ENCODE measurements around the gene THAP12. TPM values are rescaled to one million over a fixed set of nuclear protein-coding genes. Genes with fewer than 3 reads are reported as not detected.

Gene THAP12
- total RNA-seq, 5 donors from 2014 or later (not counting 1 experiment from before 2014, with no cell fraction given), result 41.0 to 51.3 (median 49.0) TPM

DNA sequence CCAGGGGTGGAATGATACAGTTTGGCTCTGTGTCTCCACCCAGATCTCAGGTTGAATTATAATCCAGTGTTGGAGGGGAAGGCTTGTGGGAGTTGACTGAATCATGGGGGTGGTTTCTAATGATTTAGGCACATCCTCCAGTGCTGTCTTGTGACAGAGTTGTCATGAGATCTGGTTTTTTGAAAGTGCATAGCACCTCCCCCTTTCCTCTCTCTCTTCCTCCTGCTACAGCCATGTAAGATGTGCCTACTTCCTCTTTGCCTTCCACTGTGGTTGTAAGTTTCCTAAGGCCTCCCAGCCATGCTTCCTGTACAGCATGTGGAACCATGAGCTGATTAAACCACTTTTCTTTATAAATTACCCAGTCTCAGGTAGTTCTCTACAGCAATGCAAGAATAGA lies 45.1 kb downstream of the THAP12 start:
- H3K9me3 ChIP-seq, result no peaks in the 10 kb centered on the region
- no peak overlapping the region for H3K4me3 ChIP-seq (ENCODE audit: control insufficient read depth in 1 of 2, extremely low read depth in 1 of 2, low read length in 1 of 2)
- no peak overlapping the region for H3K27ac Mint-ChIP-seq
- peaks cover 0 to 26% of the 10 kb centered on the region in 2 experiments for H3K4me1 ChIP-seq (ENCODE audit: control insufficient read depth in 1 of 2, extremely low read depth in 1 of 2, insufficient read depth in 2 of 2, low read length in 2 of 2)
- H3K36me3 Mint-ChIP-seq, result no peaks in the 10 kb centered on the region
- DNase-seq (no peak), ATAC-seq (replicated peaks in 1 of 4) (no peak)
- POLR2A ChIA-PET, result no interaction called here
- H3K36me3 ChIP-seq (ENCODE audit: control insufficient read depth in 2 of 2, extremely low read depth in 1 of 2, insufficient read depth in 1 of 2, low read length in 1 of 2), result no peaks in the 10 kb centered on the region
- peaks cover 11 to 24% (median 18%) of the 10 kb centered on the region in 3 donors for H3K4me1 Mint-ChIP-seq
- H3K4me3 Mint-ChIP-seq, result no peak overlapping the region
- H3K27me3 ChIP-seq (replicated peaks in 1 of 2; ENCODE audit: control insufficient read depth in 2 of 2, extremely low read depth in 1 of 2, insufficient read depth in 2 of 2, low read length in 1 of 2), result peaks cover 0 to 5% of the 10 kb centered on the region in 2 experiments
- CTCF ChIA-PET, result no interaction called here
- peaks cover 0 to 16% (median 5%) of the 10 kb centered on the region in 3 donors for H3K9me3 Mint-ChIP-seq
- no peak overlapping the region for H3K27ac ChIP-seq (ENCODE audit: low read length)
- no peaks in the 10 kb centered on the region for H3K27me3 Mint-ChIP-seq

GRCh38 chr11:76334826-76335389 lies 46.0 kb downstream of the THAP12 start:
- no peak overlapping the region for H3K27ac Mint-ChIP-seq
- Histone ChIP-seq H3K9me3 (no peaks in the 10 kb centered on the region), H3K4me1 (ENCODE audit: control insufficient read depth in 1 of 2, extremely low read depth in 1 of 2, insufficient read depth in 2 of 2, low read length in 2 of 2) (peaks cover 0 to 26% of the 10 kb centered on the region in 2 experiments), H3K4me3 (ENCODE audit: control insufficient read depth in 1 of 2, extremely low read depth in 1 of 2, low read length in 1 of 2) (no peak overlapping the region), H3K27me3 (replicated peaks in 1 of 2; ENCODE audit: control insufficient read depth in 2 of 2, extremely low read depth in 1 of 2, insufficient read depth in 2 of 2, low read length in 1 of 2) (peaks cover 0 to 11% of the 10 kb centered on the region in 2 experiments), H3K36me3 (ENCODE audit: control insufficient read depth in 2 of 2, extremely low read depth in 1 of 2, insufficient read depth in 1 of 2, low read length in 1 of 2) (no peaks in the 10 kb centered on the region), H3K27ac (ENCODE audit: low read length) (no peak overlapping the region)
- H3K36me3 Mint-ChIP-seq, result no peaks in the 10 kb centered on the region
- peaks cover 11 to 19% (median 18%) of the 10 kb centered on the region in 3 donors for H3K4me1 Mint-ChIP-seq
- WGBS (ENCODE audit: insufficient coverage), result 98% methylated on average over 4 of the region's 5 CpGs
- CTCF ChIA-PET, result interaction anchor here in 1 of 2 donors (0.6 kb wide), 1 partner anchor 487 kb away, joined by 6 read pairs; no protein-coding TSS in a partner anchor
- DNase-seq (no peak), ATAC-seq (replicated peaks in 1 of 4) (no peak)
- no peak overlapping the region for H3K4me3 Mint-ChIP-seq
- H3K9me3 Mint-ChIP-seq, result peaks cover 0 to 16% (median 5%) of the 10 kb centered on the region in 3 donors
- H3K27me3 Mint-ChIP-seq, result no peaks in the 10 kb centered on the region
- POLR2A ChIA-PET, result no interaction called here

DNA sequence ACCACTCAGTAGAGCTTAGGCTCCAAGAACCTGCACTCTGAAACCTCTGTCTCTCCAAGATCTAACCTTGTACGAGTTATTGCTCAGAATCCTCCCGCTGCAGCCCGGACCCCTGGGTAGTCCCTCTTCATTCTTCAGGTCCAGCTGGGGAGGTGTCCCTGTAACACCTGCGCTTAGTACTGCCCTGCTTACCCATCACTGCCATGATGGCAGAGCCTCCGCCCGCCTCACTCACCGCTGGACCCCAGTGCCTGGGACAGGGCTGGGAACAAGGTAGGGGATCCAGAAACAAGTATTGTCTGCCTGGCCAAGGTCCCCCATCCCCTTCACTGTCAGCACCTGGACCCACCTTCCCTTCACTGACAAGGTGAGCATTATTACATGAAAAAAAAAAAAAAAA lies 50.3 kb downstream of the THAP12 start:
- Histone ChIP-seq H3K27me3 (replicated peaks in 1 of 2; ENCODE audit: control insufficient read depth in 2 of 2, extremely low read depth in 1 of 2, insufficient read depth in 2 of 2, low read length in 1 of 2) (peaks cover 0 to 20% of the 10 kb centered on the region in 2 experiments), H3K9me3 (no peaks in the 10 kb centered on the region), H3K4me1 (ENCODE audit: control insufficient read depth in 1 of 2, extremely low read depth in 1 of 2, insufficient read depth in 2 of 2, low read length in 2 of 2) (no peaks in the 10 kb centered on the region), H3K4me3 (ENCODE audit: control insufficient read depth in 1 of 2, extremely low read depth in 1 of 2, low read length in 1 of 2) (no peak overlapping the region), H3K36me3 (ENCODE audit: control insufficient read depth in 2 of 2, extremely low read depth in 1 of 2, insufficient read depth in 1 of 2, low read length in 1 of 2) (no peaks in the 10 kb centered on the region), H3K27ac (ENCODE audit: low read length) (no peak overlapping the region)
- Mint-ChIP-seq H3K27ac (no peak overlapping the region), H3K4me1 (no peaks in the 10 kb centered on the region), H3K4me3 (no peak overlapping the region), H3K27me3 (peaks cover 0 to 1% of the 10 kb centered on the region in 2 donors), H3K9me3 (peaks cover 0 to 11% (median 5%) of the 10 kb centered on the region in 3 donors), H3K36me3 (no peaks in the 10 kb centered on the region)
- POLR2A ChIA-PET, result no interaction called here
- CTCF ChIA-PET, result no interaction called here
- 92% methylated on average over 4 of the region's 7 CpGs for WGBS (ENCODE audit: insufficient coverage)
- ATAC-seq (replicated peaks in 1 of 4) (no peak), DNase-seq (no peak)

- Histone ChIP-seq H3K27me3 (replicated peaks in 1 of 2; ENCODE audit: control insufficient read depth in 2 of 2, extremely low read depth in 1 of 2, insufficient read depth in 2 of 2, low read length in 1 of 2) (peaks cover 0 to 19% of the 10 kb centered on the region in 2 experiments), H3K4me1 (ENCODE audit: control insufficient read depth in 1 of 2, extremely low read depth in 1 of 2, insufficient read depth in 2 of 2, low read length in 2 of 2) (no peaks in the 10 kb centered on the region), H3K9me3 (no peaks in the 10 kb centered on the region), H3K36me3 (ENCODE audit: control insufficient read depth in 2 of 2, extremely low read depth in 1 of 2, insufficient read depth in 1 of 2, low read length in 1 of 2) (no peaks in the 10 kb centered on the region), H3K4me3 (ENCODE audit: control insufficient read depth in 1 of 2, extremely low read depth in 1 of 2, low read length in 1 of 2) (no peak overlapping the region), H3K27ac (ENCODE audit: low read length) (no peak overlapping the region)
- POLR2A ChIA-PET, result no interaction called here
- DNase-seq (no peak), ATAC-seq (replicated peaks in 1 of 4) (no peak)
- WGBS (ENCODE audit: insufficient coverage), result 82% methylated on average over 2 of the region's 4 CpGs
- Mint-ChIP-seq H3K27ac (no peak overlapping the region), H3K4me1 (no peaks in the 10 kb centered on the region), H3K27me3 (peaks cover 0 to 1% of the 10 kb centered on the region in 2 donors), H3K4me3 (no peak overlapping the region), H3K9me3 (peaks cover 0 to 8% (median 3%) of the 10 kb centered on the region in 3 donors), H3K36me3 (no peaks in the 10 kb centered on the region)
- CTCF ChIA-PET, result no interaction called here
Measured at GRCh38 chr11:76329983-76330382, 50.9 kb downstream of the THAP12 start.

GRCh38 chr11:76329084-76329648 lies 51.8 kb downstream of the THAP12 start:
- Mint-ChIP-seq H3K27me3 (peaks cover 0 to 1% of the 10 kb centered on the region in 2 donors), H3K4me1 (no peaks in the 10 kb centered on the region), H3K9me3 (peaks cover 0 to 2% (median 0%) of the 10 kb centered on the region in 3 donors), H3K27ac (no peak overlapping the region), H3K36me3 (no peaks in the 10 kb centered on the region), H3K4me3 (no peak overlapping the region)
- no peak overlapping the region for H3K4me3 ChIP-seq (ENCODE audit: control insufficient read depth in 1 of 2, extremely low read depth in 1 of 2, low read length in 1 of 2)
- ATAC-seq (replicated peaks in 1 of 4) (no peak), DNase-seq (no peak)
- ChIA-PET CTCF (no interaction called here), POLR2A (no interaction called here)
- no peaks in the 10 kb centered on the region for H3K4me1 ChIP-seq (ENCODE audit: control insufficient read depth in 1 of 2, extremely low read depth in 1 of 2, insufficient read depth in 2 of 2, low read length in 2 of 2)
- H3K36me3 ChIP-seq (ENCODE audit: control insufficient read depth in 2 of 2, extremely low read depth in 1 of 2, insufficient read depth in 1 of 2, low read length in 1 of 2), result no peaks in the 10 kb centered on the region
- H3K27ac ChIP-seq (ENCODE audit: low read length), result no peak overlapping the region
- peaks cover 0 to 16% of the 10 kb centered on the region in 2 experiments for H3K27me3 ChIP-seq (replicated peaks in 1 of 2; ENCODE audit: control insufficient read depth in 2 of 2, extremely low read depth in 1 of 2, insufficient read depth in 2 of 2, low read length in 1 of 2)
- H3K9me3 ChIP-seq, result no peaks in the 10 kb centered on the region
- WGBS (ENCODE audit: insufficient coverage), result 93% methylated on average over 7 of the region's 8 CpGs

DNA sequence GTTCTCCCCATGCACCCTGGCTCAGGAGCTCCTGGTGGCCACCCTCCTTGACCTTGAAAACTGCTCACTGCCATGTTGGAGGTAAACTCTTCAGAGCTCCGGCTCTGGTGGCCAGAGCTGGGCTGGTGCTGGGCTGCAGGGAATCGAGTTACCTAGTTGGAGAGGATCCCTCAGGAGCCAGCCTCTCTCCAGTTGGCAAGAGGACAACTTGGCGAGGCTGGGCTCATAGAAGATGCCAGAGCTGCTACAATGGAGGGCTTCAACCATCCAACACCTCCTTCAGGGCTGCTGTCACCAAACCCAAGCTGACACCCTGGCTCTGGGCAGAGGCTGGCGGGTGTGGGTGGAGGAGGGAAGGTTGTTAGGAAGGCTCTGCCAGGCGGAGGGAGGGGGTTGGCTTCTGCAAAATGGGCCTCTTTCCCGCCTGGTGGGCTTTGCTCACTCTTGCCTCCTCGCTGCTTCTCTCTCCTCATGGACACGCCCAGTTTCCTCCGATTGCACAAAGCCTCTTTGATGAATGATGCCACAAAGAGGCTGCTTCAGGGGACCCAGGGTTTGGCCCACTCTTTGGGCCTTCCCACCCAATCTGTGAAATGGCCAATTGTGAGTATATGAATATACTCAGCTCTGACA lies 53.1 kb downstream of the THAP12 start:
- Histone ChIP-seq H3K4me1 (ENCODE audit: control insufficient read depth in 1 of 2, extremely low read depth in 1 of 2, insufficient read depth in 2 of 2, low read length in 2 of 2) (no peaks in the 10 kb centered on the region), H3K4me3 (ENCODE audit: control insufficient read depth in 1 of 2, extremely low read depth in 1 of 2, low read length in 1 of 2) (no peak overlapping the region), H3K27me3 (replicated peaks in 1 of 2; ENCODE audit: control insufficient read depth in 2 of 2, extremely low read depth in 1 of 2, insufficient read depth in 2 of 2, low read length in 1 of 2) (peaks cover 0 to 17% of the 10 kb centered on the region in 2 experiments), H3K9me3 (no peaks in the 10 kb centered on the region), H3K27ac (ENCODE audit: low read length) (no peak overlapping the region), H3K36me3 (ENCODE audit: control insufficient read depth in 2 of 2, extremely low read depth in 1 of 2, insufficient read depth in 1 of 2, low read length in 1 of 2) (no peaks in the 10 kb centered on the region)
- Mint-ChIP-seq H3K9me3 (no peaks in the 10 kb centered on the region), H3K27ac (no peak overlapping the region), H3K4me3 (no peak overlapping the region), H3K36me3 (no peaks in the 10 kb centered on the region), H3K27me3 (peaks cover 10 to 11% of the 10 kb centered on the region in 2 donors), H3K4me1 (peaks cover 0 to 9% (median 5%) of the 10 kb centered on the region in 3 donors)
- no peak for ATAC-seq (replicated peaks in 1 of 4)
- DNase-seq, result no peak
- ChIA-PET CTCF (no interaction called here), POLR2A (no interaction called here)
- 81% methylated on average over 5 of the region's 9 CpGs for WGBS (ENCODE audit: insufficient coverage)

Data from T-cell (primary cell).